HFFc6 (cell line): Measurements from ENCODE around the gene TMC1. TPM values are rescaled to one million over a fixed set of nuclear protein-coding genes. Genes with fewer than 3 reads are reported as not detected.
A peak's percentile ranks its signal among the peaks of the same experiment; 100 is the strongest.
"Not testable (repeated sequence)": the region's sequence is repeated elsewhere in the genome, so short reads cannot be mapped to it uniquely, and the experiment has no call there.

Experiments
- DNase-seq: peaks from one replicate; pipeline ENCODE4 v3.0.0-alpha.2; 2018
- H3K27ac Mint-ChIP-seq: 2 replicates; pipeline ENCODE4 v1.8.0; 2020; ENCODE audit warnings: mild to moderate bottlenecking, mixed read lengths
- H3K27me3 Mint-ChIP-seq: 2 replicates; pipeline ENCODE4 v1.8.0; 2021; ENCODE audit warnings: mild to moderate bottlenecking, moderate library complexity, mixed read lengths; ENCODE audit not compliant: insufficient read depth
- H3K36me3 Mint-ChIP-seq: 2 replicates; pipeline ENCODE4 v1.8.0; 2021; ENCODE audit warnings: low read depth, mixed read lengths
- H3K4me1 Mint-ChIP-seq: 2 replicates; pipeline ENCODE4 v1.8.0; 2020; ENCODE audit warnings: low read depth, mixed read lengths
- H3K4me3 Mint-ChIP-seq: 2 replicates; pipeline ENCODE4 v1.8.0; 2020; ENCODE audit warnings: mild to moderate bottlenecking, moderate library complexity, mixed read lengths
- H3K9me3 Mint-ChIP-seq: 2 replicates; pipeline ENCODE4 v1.8.0; 2020; ENCODE audit warnings: mild to moderate bottlenecking, mixed read lengths
- total RNA-seq, 6 experiments: library from RNA; stranded (reverse); fragmentation: NEBNext Ultra II Directional; extraction: Animal tissue kit (Norgen Biotek cat#: 25700); gene quantifications; 2 replicates in 1 of 6; 3 replicates in 5 of 6; pipeline ENCODE4 v1.2.3, GENCODE V29; 2021
- TF ChIP-seq, protein P1 (sequence below): fragments of 200-600 bp; sonication (generic); IDR thresholded peaks from 2 replicates; pipeline ENCODE4 v1.5.0; 2021; ENCODE audit warnings: antibody characterized with exemption, mild to moderate bottlenecking

The TMC1 gene
- total RNA-seq, 6 experiments from 2014 or later = 0.09 to 1.1 (median 0.65) TPM

DNA sequence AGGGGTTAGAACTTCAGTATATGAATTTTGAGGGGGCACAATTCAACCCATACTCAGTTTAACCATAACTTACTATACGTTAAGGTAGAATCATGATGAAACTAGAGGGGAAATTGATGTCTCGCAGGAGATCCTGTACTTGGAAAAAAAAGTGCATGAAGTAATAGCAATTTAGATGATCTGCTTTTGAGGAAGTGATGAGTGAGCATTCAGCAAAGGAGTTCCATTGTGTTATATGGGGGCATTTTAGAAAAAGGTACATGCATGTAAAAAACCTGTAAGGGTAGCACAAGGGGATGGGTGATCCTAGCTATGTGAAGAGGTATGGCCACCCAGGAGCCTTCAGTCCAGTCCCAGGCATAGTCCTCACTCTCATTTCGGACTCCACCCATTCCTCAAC, 14.8 kb upstream of the TMC1 start:
- Mint-ChIP-seq H3K9me3 (no peaks in the 10 kb centered on the region), H3K4me3 (no peak overlapping the region), H3K4me1 (peaks cover 20% of the 10 kb centered on the region), H3K27ac (no peak overlapping the region), H3K36me3 (no peaks in the 10 kb centered on the region), H3K27me3 (no peaks in the 10 kb centered on the region; the same call in 1 of the 2 replicates)
- TF ChIP-seq, protein P1, sequence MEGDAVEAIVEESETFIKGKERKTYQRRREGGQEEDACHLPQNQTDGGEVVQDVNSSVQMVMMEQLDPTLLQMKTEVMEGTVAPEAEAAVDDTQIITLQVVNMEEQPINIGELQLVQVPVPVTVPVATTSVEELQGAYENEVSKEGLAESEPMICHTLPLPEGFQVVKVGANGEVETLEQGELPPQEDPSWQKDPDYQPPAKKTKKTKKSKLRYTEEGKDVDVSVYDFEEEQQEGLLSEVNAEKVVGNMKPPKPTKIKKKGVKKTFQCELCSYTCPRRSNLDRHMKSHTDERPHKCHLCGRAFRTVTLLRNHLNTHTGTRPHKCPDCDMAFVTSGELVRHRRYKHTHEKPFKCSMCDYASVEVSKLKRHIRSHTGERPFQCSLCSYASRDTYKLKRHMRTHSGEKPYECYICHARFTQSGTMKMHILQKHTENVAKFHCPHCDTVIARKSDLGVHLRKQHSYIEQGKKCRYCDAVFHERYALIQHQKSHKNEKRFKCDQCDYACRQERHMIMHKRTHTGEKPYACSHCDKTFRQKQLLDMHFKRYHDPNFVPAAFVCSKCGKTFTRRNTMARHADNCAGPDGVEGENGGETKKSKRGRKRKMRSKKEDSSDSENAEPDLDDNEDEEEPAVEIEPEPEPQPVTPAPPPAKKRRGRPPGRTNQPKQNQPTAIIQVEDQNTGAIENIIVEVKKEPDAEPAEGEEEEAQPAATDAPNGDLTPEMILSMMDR = no peak
- no peak for DNase-seq

DNA sequence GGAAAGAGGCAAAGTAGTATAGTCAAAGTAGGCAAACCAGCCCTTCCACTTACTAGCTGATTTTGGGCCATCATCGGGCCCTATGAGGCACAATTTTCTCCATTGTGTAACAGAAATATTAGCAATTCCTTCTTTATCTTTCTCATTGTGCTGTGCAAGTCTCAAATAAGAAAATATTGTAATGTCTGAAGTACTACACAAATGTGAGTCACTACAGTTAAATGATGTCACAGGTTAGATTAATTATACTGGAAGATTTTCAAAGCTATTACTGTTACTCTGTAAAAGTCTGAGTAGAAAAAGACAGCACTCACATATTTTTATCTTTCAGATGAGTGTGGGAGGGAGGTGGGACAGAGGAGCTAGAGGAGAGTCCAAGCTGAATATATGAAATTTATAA, 12.4 kb upstream of the TMC1 start:
- H3K27me3 Mint-ChIP-seq = no peaks in the 10 kb centered on the region
- no peaks in the 10 kb centered on the region for H3K36me3 Mint-ChIP-seq
- H3K27ac Mint-ChIP-seq = peak overlapping the region; percentile 89
- no peaks in the 10 kb centered on the region for H3K9me3 Mint-ChIP-seq
- TF ChIP-seq, protein P1 = no peak
- peak; percentile 50 for DNase-seq
- peaks cover 23% of the 10 kb centered on the region for H3K4me1 Mint-ChIP-seq
- H3K4me3 Mint-ChIP-seq = peak overlapping the region; percentile 67; the same call in 1 of the 2 replicates

DNA sequence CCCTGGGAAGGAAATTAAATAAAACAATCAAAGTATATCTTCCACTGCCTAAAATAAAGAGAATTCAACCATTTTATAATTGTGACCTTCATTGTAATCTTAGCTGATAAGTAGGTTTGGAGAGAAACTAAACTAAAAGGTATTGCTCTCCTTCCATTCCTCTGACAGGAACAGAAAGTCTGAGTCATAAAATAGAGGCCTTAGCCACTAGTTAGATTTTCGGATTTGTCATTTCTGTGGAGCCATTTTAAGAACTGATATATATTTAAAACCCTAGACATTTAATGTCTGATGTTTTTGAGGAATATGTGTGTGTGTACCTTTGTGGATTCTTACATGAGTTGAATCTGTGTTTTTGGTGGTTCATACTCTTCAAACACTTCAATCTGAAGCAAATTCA, 11.8 kb upstream of the TMC1 start:
- Mint-ChIP-seq H3K4me3 (peak overlapping the region; percentile 67), H3K9me3 (no peaks in the 10 kb centered on the region), H3K27me3 (no peaks in the 10 kb centered on the region), H3K36me3 (no peaks in the 10 kb centered on the region), H3K27ac (peak overlapping the region; percentile 89), H3K4me1 (peaks cover 28% of the 10 kb centered on the region)
- TF ChIP-seq, protein P1 = no peak
- peak; percentile 34 for DNase-seq

DNA sequence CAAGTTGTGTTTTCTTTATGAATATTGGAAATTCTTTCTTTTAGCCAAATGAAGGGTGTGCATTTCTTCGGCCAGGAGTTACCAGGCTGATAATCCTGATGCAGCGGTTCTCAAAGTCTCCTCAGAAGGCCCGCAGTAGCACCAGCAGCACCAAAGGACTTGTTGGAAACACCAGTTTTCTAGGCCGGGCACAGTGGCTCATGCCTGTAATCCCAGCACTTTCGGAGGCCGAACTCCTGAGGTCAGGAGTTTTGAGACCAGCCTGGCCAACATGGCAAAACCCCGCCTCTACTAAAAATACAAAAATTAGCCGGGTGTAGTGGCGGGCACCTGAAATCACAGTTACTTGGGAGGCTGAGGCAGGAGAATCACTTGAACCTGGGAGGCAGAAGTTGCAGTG, 397 bp upstream of the TMC1 start:
- H3K4me1 Mint-ChIP-seq = peaks cover 23% of the 10 kb centered on the region

DNA sequence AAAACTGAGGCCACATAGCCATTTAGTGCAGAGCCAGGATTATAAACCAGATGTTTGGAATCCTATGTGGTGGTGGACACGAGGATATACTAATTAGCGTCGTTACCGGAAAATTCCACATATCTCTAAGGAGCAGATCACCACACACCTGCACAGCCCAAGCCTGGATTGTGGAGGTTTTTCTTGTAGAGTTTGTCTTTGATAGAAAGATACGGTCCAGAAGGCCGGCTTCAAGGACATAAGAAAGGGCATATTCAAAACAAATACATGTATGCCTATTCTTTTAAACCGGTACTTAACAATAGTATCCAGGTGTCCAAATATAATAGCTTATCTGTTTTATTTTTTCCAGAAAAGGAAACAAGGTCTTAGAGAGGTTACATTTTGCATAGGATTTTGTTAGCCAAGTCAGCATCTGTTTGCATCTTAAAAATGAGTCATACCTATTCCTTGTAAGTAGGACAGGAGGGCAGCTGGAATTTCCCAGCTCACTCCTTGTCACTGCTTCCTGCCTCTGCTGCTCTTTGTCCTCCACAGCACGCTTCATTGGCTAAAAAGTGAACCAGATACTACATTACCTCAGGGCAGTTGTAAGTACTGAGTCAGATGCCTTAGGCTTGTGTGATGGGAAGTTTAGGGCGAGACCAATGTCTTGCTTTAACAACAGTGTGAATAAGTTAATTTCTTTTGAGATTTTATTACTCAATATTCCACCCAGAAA, 3.6 kb downstream of the TMC1 start:
- DNase-seq = peak; percentile 99
- Mint-ChIP-seq H3K4me3 (peak overlapping the region; percentile 47; the same call in 1 of the 2 replicates), H3K27ac (peak overlapping the region; percentile 99), H3K4me1 (peaks cover 46% of the 10 kb centered on the region), H3K36me3 (no peaks in the 10 kb centered on the region), H3K27me3 (0 out of 2 replicates have a peak, but pooled peaks cover 1% of the 10 kb centered on the region), H3K9me3 (no peaks in the 10 kb centered on the region)
- TF ChIP-seq, protein P1 = no peak

More for the DNA sequence above, 397 bp upstream of the TMC1 start:
- not testable (repeated sequence) for H3K27me3 Mint-ChIP-seq, H3K9me3 Mint-ChIP-seq, H3K36me3 Mint-ChIP-seq, H3K27ac Mint-ChIP-seq, DNase-seq, H3K4me3 Mint-ChIP-seq
